Endothelial cell of umbilical vein (primary cell): Measurements from ENCODE around the gene ATAD2B. TPM values are rescaled to one million over a fixed set of nuclear protein-coding genes. Genes with fewer than 3 reads are reported as not detected.

Experiments
- BruUV-seq: library from RNA; stranded (reverse); fragments of 400-500 nt; replicated peaks from 2 replicates; lab custom pipeline; 2021; lab: Mats Ljungman, UMichigan
- CTCF ChIA-PET: fragments of 300-600, 350-600 bp; sonication (Branson Sonifier 250); formaldehyde crosslinking; loops from one replicate; lab custom pipeline; 2021; ENCODE audit warnings: antibody characterized with exemption, inconsistent platforms; lab: Charles Lee
- POLR2A ChIA-PET: fragments of 300-600, 350-600 bp; sonication (Branson Sonifier 250); formaldehyde crosslinking; loops from one replicate; lab custom pipeline; 2021; ENCODE audit warnings: antibody characterized with exemption, inconsistent platforms; lab: Charles Lee
- DNase-seq: peaks from one replicate; pipeline ENCODE4 v3.0.0-alpha.2; 2011; ENCODE audit warnings: low read depth, low spot score
- FAIRE-seq: peaks from 2 replicates; lab custom pipeline; 2011; peaks lifted over from hg19 to GRCh38; lab: Jason Lieb, UNC
- H2AFZ ChIP-seq: 2 replicates; pipeline ENCODE4 v1.6.0; 2012; ENCODE audit warnings: low read depth, low read length, control low read depth, inconsistent platforms
- H3K27ac ChIP-seq: 2 replicates; pipeline ENCODE4 v1.5.1; 2011; ENCODE audit warnings: low read depth, mild to moderate bottlenecking, control low read depth, low read length, moderate library complexity; ENCODE audit not compliant: insufficient read depth
- H3K27me3 ChIP-seq, 2 experiments: 2 replicates each; pipeline versions ENCODE4 v1.6.0 to v1.6.1; 2011; ENCODE audit warnings: low read length in 2 of 2, mixed read lengths in 1 of 2; ENCODE audit not compliant: control insufficient read depth in 2 of 2, insufficient read depth in 2 of 2
- H3K36me3 ChIP-seq, 2 experiments: 2 replicates in 1 of 2; 3 replicates in 1 of 2; pipeline ENCODE4 v1.5.1; 2011; ENCODE audit warnings: low read length in 2 of 2, mild to moderate bottlenecking in 1 of 2, moderate library complexity in 1 of 2; ENCODE audit not compliant: control insufficient read depth in 2 of 2, insufficient read depth in 2 of 2; ENCODE audit errors: extremely low read depth in 1 of 2
- H3K4me1 ChIP-seq: 3 replicates; pipeline ENCODE4 v1.5.1; 2011; ENCODE audit warnings: mild to moderate bottlenecking, low read length; ENCODE audit not compliant: control insufficient read depth, insufficient read depth; ENCODE audit errors: extremely low read depth
- H3K4me2 ChIP-seq: 2 replicates; pipeline ENCODE4 v1.6.1; 2011; ENCODE audit warnings: low read length, control low read depth, mixed read lengths; ENCODE audit not compliant: insufficient read depth
- H3K4me3 ChIP-seq, 3 experiments: fragments of 200-600 bp in 1 of 3; sonication (generic), shearing (Covaris generic) in 1 of 3; replicated peaks in 1 of 3; 2 replicates each; pipeline ENCODE4 v1.5.1; 2011 to 2016; ENCODE audit warnings: control low read depth in 3 of 3, low read length in 3 of 3, mild to moderate bottlenecking in 2 of 3, inconsistent platforms in 1 of 3, low read depth in 1 of 3, moderate library complexity in 1 of 3; ENCODE audit not compliant: insufficient read depth in 1 of 3
- H3K79me2 ChIP-seq: 2 replicates; pipeline ENCODE4 v1.6.0; 2012; ENCODE audit warnings: low read length, inconsistent platforms; ENCODE audit not compliant: control insufficient read depth, insufficient read depth
- H3K9ac ChIP-seq: replicated peaks from 2 replicates; pipeline ENCODE3; 2011; ENCODE audit warnings: low read length, control low read depth; ENCODE audit not compliant: insufficient read depth; ENCODE audit errors: extremely low read depth
- H3K9me1 ChIP-seq: replicated peaks from 3 replicates; pipeline ENCODE4 v1.6.0; 2011; ENCODE audit warnings: mild to moderate bottlenecking, low read length; ENCODE audit not compliant: control insufficient read depth, insufficient read depth; ENCODE audit errors: extremely low read depth
- H3K9me3 ChIP-seq: replicated peaks from 2 replicates; pipeline ENCODE4 v1.5.1; 2012; ENCODE audit warnings: low read length, inconsistent platforms; ENCODE audit not compliant: control insufficient read depth, insufficient read depth
- H4K20me1 ChIP-seq: replicated peaks from 2 replicates; pipeline ENCODE3; 2011; ENCODE audit warnings: mild to moderate bottlenecking, low read length; ENCODE audit not compliant: control insufficient read depth, insufficient read depth; ENCODE audit errors: extremely low read depth
- FOS ChIP-seq: IDR thresholded peaks from 2 replicates; pipeline ENCODE4 v1.6.1; 2011; ENCODE audit warnings: mild to moderate bottlenecking, low read length, moderate library complexity, borderline replicate concordance; ENCODE audit not compliant: insufficient read depth
- GATA2 ChIP-seq: IDR thresholded peaks from 2 replicates; pipeline ENCODE4 v1.7.0; 2011; ENCODE audit warnings: low read depth, mild to moderate bottlenecking, moderate library complexity, mixed read lengths, low read length; ENCODE audit not compliant: insufficient read length, insufficient read depth
- JUN ChIP-seq: IDR thresholded peaks from 2 replicates; pipeline ENCODE4 v1.6.1; 2011; ENCODE audit warnings: borderline replicate concordance, low read depth; ENCODE audit not compliant: insufficient read length, insufficient read depth
- MYC ChIP-seq: IDR thresholded peaks from one replicate; pipeline ENCODE4 v1.6.1; 2011; ENCODE audit warnings: mild to moderate bottlenecking, low read depth, low read length
- POLR2A ChIP-seq: IDR thresholded peaks from 2 replicates; pipeline ENCODE4 v1.6.1; 2012; ENCODE audit warnings: low read depth, mild to moderate bottlenecking, control low read depth, low read length
- POLR2AphosphoS5 ChIP-seq: IDR thresholded peaks from 2 replicates; pipeline ENCODE4 v1.6.1; 2012; ENCODE audit warnings: low read depth, mild to moderate bottlenecking, control low read depth, low read length, moderate library complexity; ENCODE audit not compliant: insufficient read depth
- dilution Hi-C: fragments of 300-500 bp; cut with MboI; formaldehyde crosslinking; loops from one replicate; pipeline ENCODE4 v1.15.0; 2019; ENCODE audit warnings: low sequenced_read_pairs; ENCODE audit not compliant: extremely low pct_ligation_motif_present
- intact Hi-C: fragments of 100-400 bp; cut with micrococcal nuclease; formaldehyde crosslinking; loops from one replicate; pipeline ENCODE4 v1.10.0; 2022
- polyA plus RNA-seq, 4 experiments: library from polyadenylated mRNA; depleted of rRNA in 3 of 4; stranded (reverse) in 3 of 4; unstranded in 1 of 4; fragments of >200 nt; gene quantifications; 2 replicates each; pipeline versions ENCODE4 v1.2.1 to v1.2.3, GENCODE V29; 2011 to 2012; ENCODE audit warnings: missing spikeins in 1 of 4
- total RNA-seq: library from RNA; stranded (reverse); gene quantifications from 2 replicates; pipeline ENCODE4 v1.2.3, GENCODE V29; 2021
- TF ChIP-seq, protein P1 (sequence below), 2 donors: IDR thresholded peaks; 1 replicate in 1 of 2; 2 replicates in 1 of 2; pipeline ENCODE4 v1.5.1; 2011; ENCODE audit warnings: low read length in 2 of 2, mild to moderate bottlenecking in 2 of 2, moderate library complexity in 2 of 2, control low read depth in 1 of 2, inconsistent platforms in 1 of 2, low read depth in 1 of 2; ENCODE audit not compliant: insufficient read depth in 1 of 2; ENCODE audit errors: extremely low read depth in 1 of 2

ATAD2B gene
- total and polyA plus RNA-seq, 2 donors (not counting 3 experiments of a cell fraction or from before 2014, with no cell fraction given): 2.5 to 19.1 TPM

DNA sequence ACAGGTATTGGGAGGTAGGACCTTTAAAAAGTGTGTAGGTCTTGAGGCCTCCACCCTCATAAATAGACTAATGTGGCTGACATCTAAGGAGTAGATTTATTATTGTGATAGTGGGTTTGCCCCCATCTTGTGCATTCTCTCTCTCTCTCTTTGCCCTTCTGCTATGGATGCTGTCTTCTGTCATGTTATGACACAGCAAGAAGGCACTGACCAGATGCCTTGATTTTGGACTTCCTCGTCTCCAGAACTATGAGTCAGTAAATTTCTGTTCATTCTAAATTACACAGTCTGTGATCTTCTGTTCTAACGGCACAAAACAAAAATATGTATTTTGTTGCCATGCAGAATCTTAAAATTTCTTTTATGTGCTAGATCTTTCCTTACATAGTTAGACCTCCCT, 66.9 kb downstream of the ATAD2B start:
- no peak overlapping the region for H3K4me2 ChIP-seq

DNA sequence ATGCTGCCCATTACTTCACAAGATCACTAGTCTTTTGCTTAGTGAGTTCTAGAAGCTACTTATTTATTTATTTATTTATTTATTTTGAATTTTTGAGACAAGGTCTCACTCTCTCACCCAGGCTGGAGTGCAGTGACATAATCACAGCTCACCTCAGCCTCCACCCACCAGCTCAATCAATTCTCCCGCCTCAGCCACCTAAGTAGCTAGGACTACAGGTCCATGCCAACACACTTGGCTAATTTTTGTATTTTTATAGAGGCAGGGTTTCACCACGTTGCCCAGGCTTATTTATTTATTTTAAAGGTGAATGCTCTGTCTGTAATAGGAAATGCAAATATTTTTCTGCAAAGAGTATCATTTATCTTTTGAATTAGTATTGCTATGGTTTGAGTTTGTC, 67.7 kb downstream of the ATAD2B start:
- H3K4me2 ChIP-seq: no peak overlapping the region
- H3K27me3 ChIP-seq: no peaks in the 10 kb centered on the region
- H3K9me1 ChIP-seq: no peaks in the 10 kb centered on the region
- ChIA-PET POLR2A (no interaction called here), CTCF (interaction anchor here (1.4 to 1.7 kb wide), 2 partner anchors 9 to 34 kb away, joined by 8 to 10 read pairs; no protein-coding TSS in a partner anchor)
- no peak overlapping the region for H2AFZ ChIP-seq
- no peak for FAIRE-seq
- H3K27ac ChIP-seq: no peak overlapping the region
- no peak for DNase-seq
- TF ChIP-seq GATA2 (no peak), JUN (no peak), MYC (no peak), POLR2AphosphoS5 (no peak)
- TF ChIP-seq, protein P1, sequence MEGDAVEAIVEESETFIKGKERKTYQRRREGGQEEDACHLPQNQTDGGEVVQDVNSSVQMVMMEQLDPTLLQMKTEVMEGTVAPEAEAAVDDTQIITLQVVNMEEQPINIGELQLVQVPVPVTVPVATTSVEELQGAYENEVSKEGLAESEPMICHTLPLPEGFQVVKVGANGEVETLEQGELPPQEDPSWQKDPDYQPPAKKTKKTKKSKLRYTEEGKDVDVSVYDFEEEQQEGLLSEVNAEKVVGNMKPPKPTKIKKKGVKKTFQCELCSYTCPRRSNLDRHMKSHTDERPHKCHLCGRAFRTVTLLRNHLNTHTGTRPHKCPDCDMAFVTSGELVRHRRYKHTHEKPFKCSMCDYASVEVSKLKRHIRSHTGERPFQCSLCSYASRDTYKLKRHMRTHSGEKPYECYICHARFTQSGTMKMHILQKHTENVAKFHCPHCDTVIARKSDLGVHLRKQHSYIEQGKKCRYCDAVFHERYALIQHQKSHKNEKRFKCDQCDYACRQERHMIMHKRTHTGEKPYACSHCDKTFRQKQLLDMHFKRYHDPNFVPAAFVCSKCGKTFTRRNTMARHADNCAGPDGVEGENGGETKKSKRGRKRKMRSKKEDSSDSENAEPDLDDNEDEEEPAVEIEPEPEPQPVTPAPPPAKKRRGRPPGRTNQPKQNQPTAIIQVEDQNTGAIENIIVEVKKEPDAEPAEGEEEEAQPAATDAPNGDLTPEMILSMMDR (IDR thresholded peaks at IDR 0.05; ENCODE audit: extremely low read depth in 1 of 2, insufficient read depth in 1 of 2, low read depth in 1 of 2, low read length in 2 of 2): no peak
- no peaks in the 10 kb centered on the region for H4K20me1 ChIP-seq
- no peaks in the 10 kb centered on the region for H3K4me1 ChIP-seq
- H3K79me2 ChIP-seq: no peaks in the 10 kb centered on the region
- no peak overlapping the region for H3K4me3 ChIP-seq
- H3K9ac ChIP-seq: no peak overlapping the region
- peaks cover 0 to 3% of the 10 kb centered on the region in 2 experiments for H3K36me3 ChIP-seq
- dilution Hi-C loops: no loop called here
- no TSS peak for BruUV-seq
- no peaks in the 10 kb centered on the region for H3K9me3 ChIP-seq
- intact Hi-C loops: no loop called here

More for the DNA sequence above, 66.9 kb downstream of the ATAD2B start:
- Histone ChIP-seq H2AFZ (no peak overlapping the region), H3K4me3 (no peak overlapping the region), H3K9me3 (no peaks in the 10 kb centered on the region), H3K4me1 (no peaks in the 10 kb centered on the region), H3K9me1 (no peaks in the 10 kb centered on the region), H3K27ac (no peak overlapping the region), H3K79me2 (no peaks in the 10 kb centered on the region), H4K20me1 (no peaks in the 10 kb centered on the region), H3K27me3 (no peaks in the 10 kb centered on the region), H3K36me3 (peaks cover 0 to 3% of the 10 kb centered on the region in 2 experiments), H3K9ac (no peak overlapping the region)
- no TSS peak for BruUV-seq
- TF ChIP-seq, protein P1 (IDR thresholded peaks at IDR 0.05; ENCODE audit: extremely low read depth in 1 of 2, insufficient read depth in 1 of 2, low read depth in 1 of 2, low read length in 2 of 2): no peak
- TF ChIP-seq POLR2A (no peak), FOS (no peak), POLR2AphosphoS5 (no peak)
- CTCF ChIA-PET: no interaction called here
- dilution Hi-C loops: no loop called here
- intact Hi-C loops: no loop called here
- DNase-seq (no peak), FAIRE-seq (no peak)
- POLR2A ChIA-PET: no interaction called here
